ENCODE results near the gene AP5Z1.
"Not testable (repeated sequence)": the region's sequence is repeated elsewhere in the genome, so short reads cannot be mapped to it uniquely, and the experiment has no call there.

The AP5Z1 gene

DNA sequence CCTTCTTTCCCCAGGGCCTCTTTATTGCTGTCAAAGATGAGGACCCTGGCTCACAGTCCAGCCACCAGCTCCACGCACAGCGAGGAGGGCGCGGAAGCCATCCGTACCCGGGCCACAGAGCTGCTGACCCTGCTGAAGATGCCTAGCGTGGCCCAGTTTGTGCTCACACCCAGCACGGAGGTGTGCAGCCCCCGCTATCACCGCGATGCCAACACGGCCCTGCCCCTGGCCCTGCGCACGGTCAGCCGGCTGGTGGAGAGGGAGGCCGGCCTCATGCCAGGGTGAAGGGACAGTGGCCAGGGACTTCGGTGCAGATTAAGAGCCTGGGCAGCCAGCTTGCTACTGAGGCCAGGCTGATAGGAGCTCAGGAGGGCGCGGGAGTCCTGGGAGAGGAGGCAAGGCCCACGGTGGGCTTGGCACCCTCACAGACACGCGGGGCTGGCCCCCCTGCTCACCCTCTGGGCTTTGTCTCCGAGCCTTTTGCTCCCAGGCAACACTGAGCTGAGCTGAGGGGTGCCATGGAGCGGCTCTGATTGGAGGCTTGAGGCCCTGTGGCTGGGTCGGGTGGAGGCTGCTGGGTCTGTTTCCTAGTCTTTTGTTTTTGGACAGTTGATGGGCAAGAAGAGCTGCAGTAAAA is 15.8 kb downstream of the AP5Z1 start:
- no peak overlapping the region for H3K4me3 ChIP-seq (replicated peaks in 1 of 2; ENCODE audit: low read depth in 2 of 2, low read length in 2 of 2)

GRCh38 chr7:4791738-4792536 is 16.5 kb downstream of the AP5Z1 start:
- TF ChIP-seq, protein P1, sequence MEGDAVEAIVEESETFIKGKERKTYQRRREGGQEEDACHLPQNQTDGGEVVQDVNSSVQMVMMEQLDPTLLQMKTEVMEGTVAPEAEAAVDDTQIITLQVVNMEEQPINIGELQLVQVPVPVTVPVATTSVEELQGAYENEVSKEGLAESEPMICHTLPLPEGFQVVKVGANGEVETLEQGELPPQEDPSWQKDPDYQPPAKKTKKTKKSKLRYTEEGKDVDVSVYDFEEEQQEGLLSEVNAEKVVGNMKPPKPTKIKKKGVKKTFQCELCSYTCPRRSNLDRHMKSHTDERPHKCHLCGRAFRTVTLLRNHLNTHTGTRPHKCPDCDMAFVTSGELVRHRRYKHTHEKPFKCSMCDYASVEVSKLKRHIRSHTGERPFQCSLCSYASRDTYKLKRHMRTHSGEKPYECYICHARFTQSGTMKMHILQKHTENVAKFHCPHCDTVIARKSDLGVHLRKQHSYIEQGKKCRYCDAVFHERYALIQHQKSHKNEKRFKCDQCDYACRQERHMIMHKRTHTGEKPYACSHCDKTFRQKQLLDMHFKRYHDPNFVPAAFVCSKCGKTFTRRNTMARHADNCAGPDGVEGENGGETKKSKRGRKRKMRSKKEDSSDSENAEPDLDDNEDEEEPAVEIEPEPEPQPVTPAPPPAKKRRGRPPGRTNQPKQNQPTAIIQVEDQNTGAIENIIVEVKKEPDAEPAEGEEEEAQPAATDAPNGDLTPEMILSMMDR (IDR thresholded peaks at IDR 0.05; ENCODE audit: low read depth, low read length) = peak; percentile 35
- H3K4me3 ChIP-seq (replicated peaks in 1 of 2; ENCODE audit: low read depth in 2 of 2, low read length in 2 of 2) = no peak overlapping the region
- DNase-seq (ENCODE audit: low read depth in 2 of 2) = peak; percentile 52 to 64

More for the DNA sequence above, 15.8 kb downstream of the AP5Z1 start:
- TF ChIP-seq, protein P1 (IDR thresholded peaks at IDR 0.05; ENCODE audit: low read depth, low read length) = no peak
- no peak for DNase-seq (ENCODE audit: low read depth in 2 of 2)

DNA sequence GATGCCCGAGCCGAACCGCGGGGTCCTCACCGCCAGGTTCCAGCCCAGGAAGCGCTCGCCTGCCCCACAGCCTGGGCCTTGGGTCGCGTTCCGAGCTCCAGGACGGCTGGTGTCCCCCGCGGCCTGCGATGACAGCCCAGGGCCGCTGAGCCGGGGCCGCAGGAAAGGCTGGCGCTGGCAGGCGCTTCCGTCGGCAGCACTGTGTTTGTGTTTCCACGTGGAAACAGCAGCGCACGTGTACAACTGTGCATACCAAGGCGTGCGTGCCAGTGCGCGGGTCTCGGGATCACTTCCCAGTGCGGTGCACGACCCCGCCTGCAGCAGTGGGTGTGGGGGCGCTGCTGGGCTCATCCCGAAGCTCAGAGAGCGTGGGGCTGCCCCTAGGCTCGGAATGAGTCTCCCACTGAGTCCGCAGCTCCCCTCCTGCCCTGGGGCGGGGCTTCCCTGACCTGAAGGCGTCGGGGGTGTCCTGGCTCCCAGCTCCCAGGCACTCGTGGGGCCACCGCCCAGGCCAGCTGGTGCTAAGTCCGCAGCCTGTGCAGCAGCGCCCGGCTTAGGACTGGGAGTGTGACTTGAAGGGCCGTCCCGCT is 17.2 kb downstream of the AP5Z1 start:
- TF ChIP-seq, protein P1 (IDR thresholded peaks at IDR 0.05; ENCODE audit: low read depth, low read length) = no peak
- DNase-seq (ENCODE audit: low read depth in 2 of 2) = no peak
- H3K4me3 ChIP-seq (replicated peaks in 1 of 2; ENCODE audit: low read depth in 2 of 2, low read length in 2 of 2) = no peak overlapping the region

DNA sequence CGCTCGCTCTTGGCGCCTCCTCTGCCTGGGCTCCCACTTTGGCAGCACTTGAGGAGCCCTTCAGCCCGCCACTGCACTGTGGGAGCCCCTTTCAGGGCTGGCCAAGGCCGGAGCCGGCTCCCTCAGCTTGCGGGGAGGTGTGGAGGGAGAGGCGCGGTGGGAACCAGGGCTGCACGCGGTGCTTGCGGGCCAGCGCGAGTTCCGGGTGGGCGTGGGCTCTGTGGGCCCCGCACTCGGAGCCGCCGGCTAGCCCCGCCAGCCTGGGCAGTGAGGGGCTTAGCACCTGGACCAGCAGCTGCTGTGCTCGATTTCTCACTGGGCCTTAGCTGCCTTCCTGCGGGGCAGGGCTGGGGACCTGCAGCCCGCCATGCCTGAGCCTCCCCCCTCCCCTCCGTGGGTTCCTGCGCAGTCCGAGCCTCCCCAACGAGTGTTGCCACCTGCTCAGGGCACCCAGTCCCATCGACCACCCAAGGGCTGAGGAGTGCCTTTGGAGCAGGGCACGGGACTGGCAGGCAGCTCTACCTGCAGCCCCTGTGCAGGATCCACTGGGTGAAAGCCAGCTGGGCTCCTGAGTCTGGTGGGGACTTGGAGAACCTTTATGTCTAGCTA is 18.1 kb downstream of the AP5Z1 start:
- DNase-seq (ENCODE audit: low read depth in 2 of 2); H3K4me3 ChIP-seq (replicated peaks in 1 of 2; ENCODE audit: low read depth in 2 of 2, low read length in 2 of 2): not testable (repeated sequence)

DNA sequence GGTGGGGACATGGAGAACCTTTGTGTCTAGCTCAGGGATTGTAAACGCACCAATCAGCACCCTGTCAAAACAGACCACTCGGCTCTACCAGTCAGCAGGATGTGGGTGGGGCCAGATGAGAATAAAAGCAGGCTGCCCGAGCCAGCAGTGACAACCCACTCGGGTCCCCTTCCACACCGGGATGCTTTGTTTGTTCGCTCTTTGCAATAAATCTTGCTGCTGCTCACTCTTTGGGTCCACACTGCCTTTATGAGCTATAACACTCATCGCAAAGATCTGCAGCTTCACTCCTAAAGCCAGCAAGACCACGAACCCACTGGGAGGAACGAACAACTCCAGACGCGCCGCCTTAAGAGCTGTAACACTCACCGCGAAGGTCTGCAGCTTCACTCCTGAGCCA is 18.7 kb downstream of the AP5Z1 start:
- not testable (repeated sequence) for H3K4me3 ChIP-seq (replicated peaks in 1 of 2; ENCODE audit: low read depth in 2 of 2, low read length in 2 of 2); DNase-seq (ENCODE audit: low read depth in 2 of 2)

- peak in 1 of 2 donors; percentile 18 for DNase-seq (ENCODE audit: low read depth in 2 of 2)
- no peak overlapping the region for H3K4me3 ChIP-seq (replicated peaks in 1 of 2; ENCODE audit: low read depth in 2 of 2, low read length in 2 of 2)
- TF ChIP-seq, protein P1 (IDR thresholded peaks at IDR 0.05; ENCODE audit: low read depth, low read length) = no peak
These were observed 19.3 kb downstream of the AP5Z1 start for GRCh38 chr7:4794591-4795350.

- H3K4me3 ChIP-seq (replicated peaks in 1 of 2; ENCODE audit: low read depth in 2 of 2, low read length in 2 of 2) = no peak overlapping the region
- TF ChIP-seq, protein P1 (IDR thresholded peaks at IDR 0.05; ENCODE audit: low read depth, low read length) = no peak
- DNase-seq (ENCODE audit: low read depth in 2 of 2) = no peak
These were observed 21.0 kb downstream of the AP5Z1 start for GRCh38 chr7:4796453-4796852.

All from cardiac fibroblast (primary cell).